GM12878 (cell line): ENCODE data around the gene TUSC7. TPM values are rescaled to one million over a fixed set of nuclear protein-coding genes. Genes with fewer than 3 reads are reported as not detected.

Experiments
- ATAC-seq: fragments of 200-7000 bp; cut with Tn5 transposase; 3 replicates; pipeline ENCODE4 v1.9.1; 2020; ENCODE audit warnings: mild to moderate bottlenecking, moderate library complexity
- BruUV-seq: library from RNA; stranded (reverse); fragments of 400-500 nt; replicated peaks from 2 replicates; lab custom pipeline; 2021; lab: Mats Ljungman, UMichigan
- CTCF ChIA-PET: fragments of 300-600 bp; sonication (Branson Sonifier 250); formaldehyde crosslinking; extraction: SDS; loops from one replicate; lab custom pipeline; 2021; ENCODE audit warnings: inconsistent platforms; lab: Yijun Ruan, JAX
- POLR2A ChIA-PET: fragments of 350-600 bp; formaldehyde crosslinking; extraction: SDS; loops from one replicate; lab custom pipeline; 2021; ENCODE audit warnings: inconsistent platforms; lab: Charles Lee
- RAD21 ChIA-PET: fragments of 300-600 bp; sonication (Branson Sonifier 250); formaldehyde crosslinking; loops from one replicate; lab custom pipeline; 2023; ENCODE audit warnings: antibody characterized with exemption; ENCODE audit not compliant: unreplicated experiment; lab: Charles Lee
- SMC1A ChIA-PET: fragments of 300-600 bp; sonication (Branson Sonifier 250); formaldehyde crosslinking; loops from one replicate; lab custom pipeline; 2023; ENCODE audit not compliant: unreplicated experiment, uncharacterized antibody; lab: Charles Lee
- DNase-seq: peaks from one replicate; pipeline ENCODE4 v3.0.0-alpha.2; 2011; ENCODE audit warnings: low read depth, low spot score
- FAIRE-seq: peaks from 3 replicates; lab custom pipeline; 2011; peaks lifted over from hg19 to GRCh38; lab: Jason Lieb, UNC
- H2AFZ ChIP-seq: 2 replicates; pipeline ENCODE4 v1.6.0; 2011; ENCODE audit warnings: low read depth, low read length, control low read depth; ENCODE audit not compliant: control insufficient read depth
- H3K27ac ChIP-seq: 2 replicates; pipeline ENCODE4 v1.5.1; 2011; ENCODE audit warnings: control low read depth; ENCODE audit not compliant: control insufficient read depth, insufficient read depth
- H3K27me3 ChIP-seq, 2 experiments: replicated peaks in 1 of 2; 2 replicates each; pipeline versions ENCODE4 v1.6.0 to v1.6.1; 2011; ENCODE audit warnings: low read length in 1 of 2; ENCODE audit not compliant: control insufficient read depth in 2 of 2, insufficient read depth in 2 of 2
- H3K36me3 ChIP-seq, 2 experiments: 2 replicates each; pipeline ENCODE4 v1.5.1; 2011; ENCODE audit warnings: low read length in 1 of 2; ENCODE audit not compliant: control insufficient read depth in 2 of 2, insufficient read depth in 2 of 2
- H3K4me1 ChIP-seq: 2 replicates; pipeline ENCODE4 v1.6.1; 2011; ENCODE audit warnings: mild to moderate bottlenecking, low read length, moderate library complexity, mixed read lengths; ENCODE audit not compliant: control insufficient read depth, insufficient read depth
- H3K4me2 ChIP-seq: 2 replicates; pipeline ENCODE4 v1.6.0; 2011; ENCODE audit warnings: control low read depth; ENCODE audit not compliant: control insufficient read depth, insufficient read depth
- H3K4me3 ChIP-seq: fragments of 200-600 bp; sonication (generic); 2 replicates; pipeline ENCODE4 v1.5.1; 2016
- H3K79me2 ChIP-seq: 2 replicates; pipeline ENCODE4 v1.6.0; 2011; ENCODE audit warnings: low read length; ENCODE audit not compliant: control insufficient read depth, insufficient read depth
- H3K9ac ChIP-seq: 2 replicates; pipeline ENCODE4 v1.8.0; 2011; ENCODE audit warnings: low read length, control low read depth, mixed read lengths; ENCODE audit not compliant: control insufficient read depth, insufficient read depth
- H3K9me3 ChIP-seq: replicated peaks from 3 replicates; pipeline ENCODE4 v1.5.1; 2011; ENCODE audit warnings: mild to moderate bottlenecking, low read length; ENCODE audit not compliant: control insufficient read depth, insufficient read depth
- H4K20me1 ChIP-seq: 2 replicates; pipeline ENCODE4 v1.6.0; 2011; ENCODE audit not compliant: control insufficient read depth, insufficient read depth
- ESRRA ChIP-seq: IDR thresholded peaks from 2 replicates; pipeline ENCODE4 v1.6.1; 2012; ENCODE audit warnings: mild to moderate bottlenecking, low read length, improper control_type of control experiment
- SIN3A ChIP-seq: IDR thresholded peaks from 2 replicates; pipeline ENCODE4 v1.6.1; 2012; ENCODE audit warnings: low read depth, low read length, improper control_type of control experiment
- STAT1 ChIP-seq: fragments of 450-650 bp; conservative IDR thresholded peaks from 2 replicates; pipeline ENCODE4 v1.6.1; 2014; ENCODE audit warnings: antibody characterized with exemption, mild to moderate bottlenecking
- SUZ12 ChIP-seq: fragments of 200-600 bp; sonication (generic); IDR thresholded peaks from one replicate; pipeline ENCODE4 v1.6.1; 2018; ENCODE audit warnings: antibody characterized with exemption, mild to moderate bottlenecking; ENCODE audit not compliant: unreplicated experiment
- ZBTB11 ChIP-seq: fragments of 450-650 bp; formaldehyde crosslinking; IDR thresholded peaks from 2 replicates; pipeline ENCODE4 v1.5.0; 2022; ENCODE audit warnings: mild to moderate bottlenecking, missing genetic modification characterization
- in situ Hi-C: fragments of 300-500 bp; cut with MboI; formaldehyde crosslinking; loops from 9 replicates; pipeline ENCODE4 v1.14.3; 2018; ENCODE audit warnings: mixed read lengths
- intact Hi-C: fragments of 100-400 bp; cut with micrococcal nuclease; formaldehyde crosslinking; loops from one replicate; pipeline ENCODE4 v1.14.2; 2022; ENCODE audit not compliant: unreplicated experiment
- polyA plus RNA-seq, 11 experiments: library from polyadenylated mRNA; depleted of rRNA in 4 of 11; unstranded in 6 of 11; stranded (reverse) in 5 of 11; fragments of >200 nt; fragmentation: Nextera tagmentation in 4 of 11; fragmentation: Illumina TruSeq in 1 of 11; extraction: Ambion mirVana in 4 of 11; extraction: Trizol in 1 of 11; gene quantifications; 1 replicate in 1 of 11; 2 replicates in 10 of 11; pipeline versions ENCODE4 v1.2.1 to v1.2.3, GENCODE V29; 2011 to 2016; ENCODE audit warnings: inconsistent platforms in 2 of 11, missing spikeins in 2 of 11, low read depth in 1 of 11
- total RNA-seq, 4 experiments: library from RNA; depleted of rRNA in 3 of 4; stranded (reverse); fragments of >200 nt in 3 of 4; fragmentation: Illumina TruSeq in 1 of 4; extraction: Trizol in 1 of 4; gene quantifications; 2 replicates each; pipeline versions ENCODE4 v1.2.1 to v1.2.3, GENCODE V29; 2013 to 2021

The TUSC7 gene
- total and polyA plus RNA-seq, 10 of the 15 experiments (the other 5 are each of a cell fraction or from before 2014, with no cell fraction given) = not detected

GRCh38 chr3:116663161-116664110 lies 46.1 kb upstream of the TUSC7 start (continued):
- TF ChIP-seq ZBTB11 (CRISPR knock-in tag) (no peak), SIN3A (no peak), ESRRA (no peak), STAT1 (no peak)

GRCh38 chr3:116667324-116667723 lies 42.3 kb upstream of the TUSC7 start:
- Histone ChIP-seq H2AFZ (no peak overlapping the region), H3K36me3 (no peaks in the 10 kb centered on the region)
- no peak for TF ChIP-seq SUZ12
- TF ChIP-seq, all 136 proteins: peak for 0
- H3K27ac ChIP-seq = no peak overlapping the region
- DNase-seq (no peak), ATAC-seq (no peak), FAIRE-seq (no peak)
- no peak overlapping the region for H3K4me3 ChIP-seq
- in situ Hi-C loops = no loop called here
- ChIA-PET CTCF (no interaction called here), SMC1A (no interaction called here), POLR2A (no interaction called here), RAD21 (no interaction called here)
- H3K9ac ChIP-seq = no peak overlapping the region
- H4K20me1 ChIP-seq = no peaks in the 10 kb centered on the region
- BruUV-seq = no TSS peak
- intact Hi-C loops = no loop called here
- H3K27me3 ChIP-seq = no peaks in the 10 kb centered on the region
- no peaks in the 10 kb centered on the region for H3K9me3 ChIP-seq
- no peaks in the 10 kb centered on the region for H3K79me2 ChIP-seq
- H3K4me2 ChIP-seq = no peak overlapping the region
- no peaks in the 10 kb centered on the region for H3K4me1 ChIP-seq
